ENCODE data around the gene DUOXA2.

The DUOXA2 gene

GRCh38 chr15:45156744-45157455 is 42.8 kb downstream of the DUOXA2 start:
- DNase-seq (ENCODE audit: low read depth in 2 of 3, low spot score in 1 of 3): no peak

DNA sequence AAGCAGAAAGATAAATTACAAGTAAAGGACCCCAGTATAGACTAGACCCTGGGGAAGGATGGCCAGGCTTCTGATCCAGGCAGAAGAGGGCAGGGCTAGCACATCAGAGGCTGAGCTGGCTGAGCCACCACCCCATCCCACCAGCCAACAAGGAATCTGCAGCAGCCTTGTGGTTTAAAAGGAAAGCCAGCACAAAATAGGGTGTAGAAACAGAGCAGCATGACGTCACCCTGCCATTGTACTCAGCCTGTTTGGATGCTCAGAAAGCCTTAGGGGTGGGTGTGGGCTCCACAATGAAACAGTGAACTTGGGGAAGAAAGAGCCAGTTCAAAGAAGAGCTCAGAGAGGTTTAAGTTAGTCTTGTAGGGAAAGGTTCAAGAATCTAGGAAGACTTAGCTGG is 43.8 kb downstream of the DUOXA2 start:
- no peak for DNase-seq (ENCODE audit: low read depth in 2 of 3, low spot score in 1 of 3)

DNA sequence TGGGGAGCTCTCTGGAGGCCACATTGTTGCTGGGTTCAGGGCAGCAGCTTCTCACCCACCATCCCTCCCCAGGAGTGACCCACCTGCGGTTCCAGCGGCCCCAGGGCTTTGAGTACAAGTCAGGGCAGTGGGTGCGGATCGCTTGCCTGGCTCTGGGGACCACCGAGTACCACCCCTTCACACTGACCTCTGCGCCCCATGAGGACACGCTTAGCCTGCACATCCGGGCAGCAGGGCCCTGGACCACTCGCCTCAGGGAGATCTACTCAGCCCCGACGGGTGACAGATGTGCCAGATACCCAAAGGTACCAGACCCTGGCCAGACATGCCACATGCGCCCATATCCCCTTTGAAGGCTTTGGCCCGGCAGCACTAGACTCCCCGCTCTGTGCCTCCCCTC is 47.5 kb downstream of the DUOXA2 start:
- no peak for DNase-seq (ENCODE audit: low read depth in 2 of 3, low spot score in 1 of 3)

GRCh38 chr15:45162771-45163507 is 48.8 kb downstream of the DUOXA2 start:
- peak; percentile 39 to 50 (median 44) for DNase-seq (ENCODE audit: low read depth in 2 of 3, low spot score in 1 of 3)

- DNase-seq (ENCODE audit: low read depth in 2 of 3, low spot score in 1 of 3): no peak
Measured at GRCh38 chr15:45163508-45163856, 49.4 kb downstream of the DUOXA2 start.

- no peak for DNase-seq (ENCODE audit: low read depth in 2 of 3, low spot score in 1 of 3)
Measured at GRCh38 chr15:45164914-45165313, 50.8 kb downstream of the DUOXA2 start.

- no peak for DNase-seq (ENCODE audit: low read depth in 2 of 3, low spot score in 1 of 3)
Measured at GRCh38 chr15:45165536-45165935, 51.4 kb downstream of the DUOXA2 start.

DNA sequence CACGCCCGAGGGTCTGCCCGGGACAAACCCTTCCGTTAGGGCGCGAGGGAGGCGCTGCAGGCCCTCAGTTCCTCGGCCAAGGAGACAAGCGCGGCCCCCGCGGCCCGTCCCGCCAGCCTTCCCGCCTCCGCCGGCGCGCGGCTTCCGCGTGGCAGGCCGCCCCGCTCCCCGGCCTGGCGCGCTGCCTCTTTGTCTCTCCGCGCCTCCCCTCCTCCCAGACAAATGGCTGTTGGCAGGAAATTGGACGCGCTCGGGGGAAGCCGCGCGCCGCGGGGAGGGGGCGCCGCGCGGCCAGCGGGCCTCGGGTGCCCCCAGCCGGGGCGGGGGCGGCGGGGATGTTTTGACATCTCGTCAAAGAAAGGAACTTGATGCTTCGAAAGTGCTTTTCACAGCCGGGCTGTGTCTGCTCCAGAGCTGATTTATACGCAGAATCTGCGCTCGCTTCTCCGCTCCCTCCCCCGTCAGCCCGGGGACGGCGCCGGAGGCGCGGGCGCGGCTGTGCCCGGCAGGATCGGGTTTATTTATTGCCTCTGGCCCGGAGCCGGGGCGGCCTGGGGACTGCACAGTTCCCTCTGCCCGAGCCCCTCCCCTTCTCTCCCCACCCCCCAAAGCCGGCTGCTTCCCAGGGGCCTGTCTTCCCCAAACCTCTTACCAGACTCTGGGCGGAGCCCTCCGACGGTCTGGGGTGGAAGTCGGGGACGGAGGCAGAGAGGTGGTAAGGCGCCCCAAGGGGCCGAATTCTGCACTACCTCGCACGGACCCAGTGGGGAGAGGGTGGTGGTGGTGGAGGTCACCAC is 52.9 kb downstream of the DUOXA2 start:
- peak; percentile 77 to 80 (median 79) for DNase-seq (ENCODE audit: low read depth in 2 of 3, low spot score in 1 of 3)

DNA sequence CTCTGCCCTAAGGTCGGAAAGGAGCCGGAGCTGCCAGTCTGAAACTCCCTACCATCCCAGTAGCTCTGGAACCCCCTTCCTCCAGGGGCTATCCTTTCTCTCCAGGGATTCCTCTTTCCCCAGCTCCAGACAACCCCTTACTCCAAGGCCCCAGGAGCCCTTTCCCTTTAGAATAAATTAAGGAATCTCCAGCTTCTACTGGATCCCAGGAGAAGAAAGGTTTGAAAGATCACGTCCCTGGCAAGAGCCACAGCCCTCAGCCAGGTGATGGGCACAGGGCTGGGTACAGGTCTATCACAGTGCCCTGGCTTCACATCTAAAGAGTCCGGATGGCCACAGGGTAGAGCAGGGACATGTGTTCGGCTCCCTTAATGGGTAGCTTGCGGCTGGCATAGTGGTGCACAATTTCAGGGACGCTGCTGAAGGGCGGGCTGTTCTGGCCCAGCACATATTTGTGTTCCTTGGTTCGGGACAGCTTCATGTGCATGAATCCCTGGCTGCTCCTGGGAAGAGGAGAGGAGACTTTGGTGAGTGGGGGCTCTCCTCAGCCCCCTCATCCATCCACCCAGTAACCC is 53.6 kb downstream of the DUOXA2 start:
- no peak for DNase-seq (ENCODE audit: low read depth in 2 of 3, low spot score in 1 of 3)
